GM12873 (cell line): ENCODE data around the gene TMEM69.

Experiments
- TF ChIP-seq, protein P1 (sequence below): IDR thresholded peaks from 2 replicates; pipeline ENCODE4 v1.5.1; 2012; ENCODE audit warnings: low read depth, mild to moderate bottlenecking, moderate library complexity, low read length, control low read depth; ENCODE audit not compliant: insufficient read depth; ENCODE audit errors: missing control alignments

TMEM69 gene

DNA sequence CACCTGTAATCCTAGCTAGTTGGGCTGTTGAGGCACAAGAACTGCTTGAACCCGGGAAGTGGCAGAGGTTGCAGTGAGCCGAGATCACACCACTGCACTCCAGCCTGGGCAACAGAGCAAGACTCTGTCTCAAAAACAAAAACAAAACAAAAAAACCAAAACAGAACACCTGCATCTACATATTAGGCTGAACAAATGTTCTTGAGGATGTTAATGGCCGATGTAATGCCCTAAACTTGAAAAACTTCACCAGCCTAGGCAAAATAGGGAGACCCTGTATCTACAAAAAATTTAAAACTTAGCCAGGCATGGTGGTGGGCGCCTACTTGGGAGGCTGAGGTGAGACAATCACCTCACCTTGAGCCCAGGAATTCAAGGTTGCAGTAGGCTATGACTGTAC lies 19.5 kb upstream of the TMEM69 start:
- TF ChIP-seq, protein P1, sequence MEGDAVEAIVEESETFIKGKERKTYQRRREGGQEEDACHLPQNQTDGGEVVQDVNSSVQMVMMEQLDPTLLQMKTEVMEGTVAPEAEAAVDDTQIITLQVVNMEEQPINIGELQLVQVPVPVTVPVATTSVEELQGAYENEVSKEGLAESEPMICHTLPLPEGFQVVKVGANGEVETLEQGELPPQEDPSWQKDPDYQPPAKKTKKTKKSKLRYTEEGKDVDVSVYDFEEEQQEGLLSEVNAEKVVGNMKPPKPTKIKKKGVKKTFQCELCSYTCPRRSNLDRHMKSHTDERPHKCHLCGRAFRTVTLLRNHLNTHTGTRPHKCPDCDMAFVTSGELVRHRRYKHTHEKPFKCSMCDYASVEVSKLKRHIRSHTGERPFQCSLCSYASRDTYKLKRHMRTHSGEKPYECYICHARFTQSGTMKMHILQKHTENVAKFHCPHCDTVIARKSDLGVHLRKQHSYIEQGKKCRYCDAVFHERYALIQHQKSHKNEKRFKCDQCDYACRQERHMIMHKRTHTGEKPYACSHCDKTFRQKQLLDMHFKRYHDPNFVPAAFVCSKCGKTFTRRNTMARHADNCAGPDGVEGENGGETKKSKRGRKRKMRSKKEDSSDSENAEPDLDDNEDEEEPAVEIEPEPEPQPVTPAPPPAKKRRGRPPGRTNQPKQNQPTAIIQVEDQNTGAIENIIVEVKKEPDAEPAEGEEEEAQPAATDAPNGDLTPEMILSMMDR: no peak

DNA sequence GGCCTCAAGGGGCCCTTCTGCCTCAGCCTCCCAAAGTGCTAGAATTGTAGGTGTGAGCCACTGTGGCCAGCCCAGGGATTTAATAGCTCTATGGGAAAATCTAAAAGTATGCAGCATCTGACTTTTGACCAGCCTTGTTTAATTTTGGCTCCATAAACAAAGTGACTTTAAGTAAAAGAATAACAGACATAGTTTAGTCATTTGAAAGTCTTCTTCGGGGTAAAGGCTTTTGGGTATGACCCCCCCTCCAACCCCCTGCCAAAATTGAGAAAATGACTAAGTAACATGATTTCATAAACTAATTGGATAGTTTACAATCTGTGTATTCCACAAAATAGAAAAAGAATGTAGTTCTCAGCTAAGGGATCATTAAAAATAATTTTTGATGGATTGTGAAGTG lies 18.6 kb upstream of the TMEM69 start:
- TF ChIP-seq, protein P1: no peak

DNA sequence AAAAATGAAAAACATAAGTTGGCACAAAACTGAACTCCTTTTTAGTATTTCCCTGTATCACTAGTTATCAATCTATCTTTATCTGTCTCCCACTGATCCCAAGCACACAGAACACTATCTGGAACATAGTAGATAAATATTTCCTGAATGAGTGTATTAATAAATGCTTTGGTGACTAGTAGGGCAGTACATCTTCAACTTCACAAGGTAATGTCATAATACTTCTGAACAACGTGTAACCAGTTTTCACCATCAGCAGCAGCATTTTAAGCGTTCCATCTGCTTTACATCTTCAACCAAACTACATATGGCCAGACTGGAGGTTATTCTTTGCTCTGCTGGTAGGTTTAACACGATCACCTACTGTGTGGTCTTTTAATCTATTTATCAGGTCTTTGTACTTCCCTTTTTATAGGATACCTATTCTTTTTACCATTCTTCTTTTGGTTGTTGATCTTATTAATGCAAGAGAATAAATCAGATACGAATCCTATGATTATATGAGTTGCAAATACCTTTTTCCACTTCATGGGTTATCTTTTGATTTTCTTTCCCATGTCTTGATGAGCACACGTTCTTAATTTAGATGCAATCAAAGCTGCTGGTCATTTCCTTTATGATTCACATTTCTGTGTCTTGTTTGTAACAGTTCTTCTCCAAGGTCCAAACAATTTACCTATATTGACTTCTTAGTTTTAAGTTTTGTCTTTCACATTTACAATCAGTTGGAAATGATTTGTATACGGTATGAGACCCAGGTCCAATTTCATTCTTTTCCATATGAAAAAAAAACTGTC lies 17.9 kb upstream of the TMEM69 start:
- TF ChIP-seq, protein P1: no peak

DNA sequence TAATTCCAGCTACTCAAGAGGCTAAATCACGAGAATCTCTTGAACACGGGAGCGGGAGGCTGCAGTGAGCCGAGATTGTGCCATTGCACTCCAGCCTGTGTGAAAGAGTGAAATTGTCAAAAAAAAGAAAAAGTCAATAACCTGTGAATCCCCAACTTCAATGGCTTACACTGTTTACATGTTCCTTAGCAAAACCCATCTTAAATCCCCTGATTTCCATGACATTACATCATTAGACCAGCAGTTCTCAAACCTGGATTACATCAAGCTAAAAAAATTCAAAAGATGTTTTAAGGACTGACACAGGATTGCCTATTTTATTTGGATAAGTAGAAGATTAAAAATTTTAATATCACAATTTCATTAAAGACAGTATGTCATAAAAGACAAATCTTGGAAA lies 14.0 kb upstream of the TMEM69 start:
- TF ChIP-seq, protein P1: no peak

DNA sequence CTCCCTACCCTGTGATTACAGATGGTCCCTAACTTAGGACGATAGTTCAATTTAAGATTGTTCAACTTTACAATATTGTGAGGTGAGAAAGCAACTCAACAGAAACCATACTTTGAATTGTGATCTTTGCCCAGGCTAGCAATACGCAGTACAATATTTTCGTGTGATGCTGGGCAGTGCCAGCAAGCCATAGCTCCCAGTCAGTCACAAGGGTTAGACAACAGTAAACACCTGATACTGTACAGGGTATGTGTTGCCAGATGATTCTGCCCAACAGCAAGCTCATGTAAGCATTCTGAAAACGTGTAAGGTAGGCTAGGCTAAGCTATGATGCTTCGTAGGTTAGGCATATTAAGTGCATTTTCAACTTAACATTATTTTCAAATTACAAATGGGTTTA lies 13.5 kb upstream of the TMEM69 start:
- TF ChIP-seq, protein P1: no peak

DNA sequence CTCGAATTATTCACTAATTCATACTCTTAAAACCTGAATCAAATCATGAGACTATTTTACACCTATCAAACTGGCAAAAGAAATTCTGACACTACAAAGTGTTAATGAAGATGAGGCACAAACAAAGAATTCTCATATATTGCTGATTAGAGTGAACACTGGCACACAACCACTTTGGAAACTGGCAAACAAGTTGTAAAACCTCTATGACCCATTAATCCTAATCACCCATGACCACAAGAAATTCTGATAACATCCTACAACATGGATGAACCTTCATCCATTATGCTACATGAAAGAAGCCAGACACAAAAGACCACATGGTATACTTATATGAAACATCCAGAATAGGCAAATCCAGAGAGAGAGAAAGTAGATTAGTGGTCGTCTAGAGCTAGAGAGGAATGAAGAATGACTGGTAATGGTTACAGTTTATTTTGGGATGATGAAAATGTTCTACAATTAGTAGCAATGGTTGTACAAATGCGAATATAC lies 10.2 kb upstream of the TMEM69 start:
- TF ChIP-seq, protein P1: no peak

DNA sequence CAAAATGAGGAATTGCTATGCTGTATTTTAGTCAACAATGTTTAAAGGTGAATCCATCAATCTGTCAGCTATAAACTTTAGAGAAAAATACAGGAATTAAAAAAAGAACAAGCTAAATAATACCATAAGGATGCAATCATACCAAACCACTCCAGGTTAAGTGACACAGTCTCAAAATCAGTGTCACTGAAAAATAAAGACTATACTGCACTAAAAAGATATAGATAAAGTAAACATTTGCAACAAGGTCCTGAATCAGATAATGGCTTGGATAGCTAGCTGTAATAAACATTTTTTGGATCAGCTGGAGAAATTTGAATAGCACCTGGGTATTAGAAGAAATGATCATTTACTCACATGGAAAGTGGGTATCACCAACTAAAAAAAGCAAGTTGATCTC lies 9.5 kb upstream of the TMEM69 start:
- TF ChIP-seq, protein P1: no peak
